OCI-LY3 (cell line): ENCODE measurements around the gene MRPL10.

Source experiments
- H2AFZ ChIP-seq: fragments of 200-600, 300-600 bp; shearing (Covaris generic); 2 replicates; pipeline ENCODE4 v1.6.0; 2014; ENCODE audit warnings: antibody characterized with exemption, low read depth, low read length
- H3K27ac ChIP-seq: fragments of 200-600, 300-600 bp; sonication (generic); 2 replicates; pipeline ENCODE4 v1.5.1; 2014; ENCODE audit warnings: mild to moderate bottlenecking, low read length, moderate library complexity, mixed read lengths
- H3K27me3 ChIP-seq: fragments of 200-600, 300-600 bp; sonication (generic); 2 replicates; pipeline ENCODE4 v1.6.1; 2014; ENCODE audit warnings: low read depth, low read length, mixed read lengths
- H3K36me3 ChIP-seq: fragments of 200-600, 300-600 bp; sonication (generic); replicated peaks from 2 replicates; pipeline ENCODE3; 2014; ENCODE audit warnings: low read depth, low read length, mixed read lengths
- H3K4me1 ChIP-seq: fragments of 300-600, 200-600 bp; sonication (generic); 2 replicates; pipeline ENCODE4 v1.6.1; 2014; ENCODE audit warnings: low read length, mixed read lengths
- H3K4me2 ChIP-seq: fragments of 200-600, 300-600 bp; sonication (generic); 2 replicates; pipeline ENCODE4 v1.6.1; 2014; ENCODE audit warnings: low read length, mixed read lengths
- H3K4me3 ChIP-seq: fragments of 300-600, 200-600 bp; sonication (generic); 2 replicates; pipeline ENCODE4 v1.5.1; 2014; ENCODE audit warnings: antibody characterized with exemption, mild to moderate bottlenecking, low read length, moderate library complexity
- H3K79me2 ChIP-seq: fragments of 300-600, 200-600 bp; shearing (Covaris generic); 2 replicates; pipeline ENCODE4 v1.6.1; 2014; ENCODE audit warnings: mild to moderate bottlenecking, low read length, mixed read lengths
- H3K9ac ChIP-seq: fragments of 300-600, 200-600 bp; shearing (Covaris generic); 2 replicates; pipeline ENCODE4 v1.6.0; 2014; ENCODE audit warnings: mild to moderate bottlenecking, low read length, moderate library complexity
- H3K9me3 ChIP-seq: fragments of 200-600, 300-600 bp; shearing (Covaris generic); 2 replicates; pipeline ENCODE4 v1.6.1; 2014; ENCODE audit warnings: low read length, mixed read lengths; ENCODE audit not compliant: insufficient read depth
- H4K20me1 ChIP-seq: fragments of 200-600, 300-600 bp; sonication (generic); 2 replicates; pipeline ENCODE4 v1.6.1; 2016; ENCODE audit warnings: low read length, mixed read lengths; ENCODE audit not compliant: insufficient read depth
- EZH2phosphoT487 ChIP-seq: fragments of 200-600 bp; shearing (Covaris generic); IDR thresholded peaks from 2 replicates; pipeline ENCODE4 v1.6.1; 2018; ENCODE audit warnings: antibody characterized with exemption, mixed run types, low read depth
- TF ChIP-seq, protein P1 (sequence below): fragments of 200-600, 300-600 bp; sonication (generic); IDR thresholded peaks from 2 replicates; pipeline ENCODE4 v1.5.1; 2014; ENCODE audit warnings: antibody characterized with exemption, low read length, low read depth

The MRPL10 gene

DNA sequence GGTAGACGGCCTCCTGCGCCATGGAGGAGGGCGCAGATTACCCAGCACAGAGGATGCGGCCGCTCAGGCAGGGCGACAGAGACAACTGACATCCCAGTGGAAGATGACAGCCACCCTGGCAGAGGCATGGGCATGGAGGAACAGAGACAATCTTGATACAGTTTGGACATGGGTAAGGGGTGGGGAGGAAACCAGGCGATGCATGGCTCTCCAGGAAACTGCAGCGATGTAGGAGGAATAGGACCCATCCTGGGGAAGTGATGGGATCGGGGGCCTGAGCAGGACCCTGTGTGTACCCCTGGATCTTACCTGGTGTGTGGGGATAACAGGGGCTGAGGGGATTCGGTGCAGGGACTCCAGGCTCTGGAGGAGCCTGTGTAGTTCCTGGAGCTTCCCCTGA lies 14.4 kb downstream of the MRPL10 start:
- Histone ChIP-seq H3K27ac (no peak overlapping the region), H3K36me3 (no peaks in the 10 kb centered on the region)
- TF ChIP-seq, protein P1, sequence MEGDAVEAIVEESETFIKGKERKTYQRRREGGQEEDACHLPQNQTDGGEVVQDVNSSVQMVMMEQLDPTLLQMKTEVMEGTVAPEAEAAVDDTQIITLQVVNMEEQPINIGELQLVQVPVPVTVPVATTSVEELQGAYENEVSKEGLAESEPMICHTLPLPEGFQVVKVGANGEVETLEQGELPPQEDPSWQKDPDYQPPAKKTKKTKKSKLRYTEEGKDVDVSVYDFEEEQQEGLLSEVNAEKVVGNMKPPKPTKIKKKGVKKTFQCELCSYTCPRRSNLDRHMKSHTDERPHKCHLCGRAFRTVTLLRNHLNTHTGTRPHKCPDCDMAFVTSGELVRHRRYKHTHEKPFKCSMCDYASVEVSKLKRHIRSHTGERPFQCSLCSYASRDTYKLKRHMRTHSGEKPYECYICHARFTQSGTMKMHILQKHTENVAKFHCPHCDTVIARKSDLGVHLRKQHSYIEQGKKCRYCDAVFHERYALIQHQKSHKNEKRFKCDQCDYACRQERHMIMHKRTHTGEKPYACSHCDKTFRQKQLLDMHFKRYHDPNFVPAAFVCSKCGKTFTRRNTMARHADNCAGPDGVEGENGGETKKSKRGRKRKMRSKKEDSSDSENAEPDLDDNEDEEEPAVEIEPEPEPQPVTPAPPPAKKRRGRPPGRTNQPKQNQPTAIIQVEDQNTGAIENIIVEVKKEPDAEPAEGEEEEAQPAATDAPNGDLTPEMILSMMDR: no peak
- no peak for TF ChIP-seq EZH2phosphoT487

GRCh38 chr17:47816111-47816735 lies 15.1 kb downstream of the MRPL10 start:
- Histone ChIP-seq H3K27ac (no peak overlapping the region), H3K9me3 (no peaks in the 10 kb centered on the region), H3K4me3 (no peak overlapping the region), H3K79me2 (no peaks in the 10 kb centered on the region), H2AFZ (no peak overlapping the region), H3K9ac (no peak overlapping the region), H3K27me3 (no peaks in the 10 kb centered on the region), H4K20me1 (no peaks in the 10 kb centered on the region), H3K4me2 (no peak overlapping the region), H3K36me3 (no peaks in the 10 kb centered on the region), H3K4me1 (peaks cover 12% of the 10 kb centered on the region; the same call in 1 of the 2 replicates)
- TF ChIP-seq EZH2phosphoT487: no peak
- TF ChIP-seq, protein P1: no peak

More for the DNA sequence above, 14.4 kb downstream of the MRPL10 start:
- Histone ChIP-seq H3K27me3 (no peaks in the 10 kb centered on the region), H3K9ac (no peak overlapping the region), H3K4me1 (peaks cover 14% of the 10 kb centered on the region), H3K79me2 (no peaks in the 10 kb centered on the region), H3K4me2 (no peak overlapping the region), H3K9me3 (no peaks in the 10 kb centered on the region), H2AFZ (no peak overlapping the region), H3K4me3 (no peak overlapping the region), H4K20me1 (no peaks in the 10 kb centered on the region)

GRCh38 chr17:47815106-47815918 lies 16.0 kb downstream of the MRPL10 start:
- TF ChIP-seq EZH2phosphoT487: no peak
- TF ChIP-seq, protein P1: no peak
- Histone ChIP-seq H3K79me2 (no peaks in the 10 kb centered on the region), H3K4me2 (no peak overlapping the region)

GRCh38 chr17:47813512-47814031 lies 17.8 kb downstream of the MRPL10 start:
- no peak overlapping the region for H3K27ac ChIP-seq
- H3K9ac ChIP-seq: no peak overlapping the region
- H4K20me1 ChIP-seq: no peaks in the 10 kb centered on the region
- H3K36me3 ChIP-seq: no peaks in the 10 kb centered on the region
- H3K4me3 ChIP-seq: no peak overlapping the region
- TF ChIP-seq EZH2phosphoT487: no peak
- TF ChIP-seq, protein P1: no peak
- H3K4me2 ChIP-seq: no peak overlapping the region
- no peaks in the 10 kb centered on the region for H3K4me1 ChIP-seq
- H3K27me3 ChIP-seq: no peaks in the 10 kb centered on the region
- no peaks in the 10 kb centered on the region for H3K9me3 ChIP-seq
- no peaks in the 10 kb centered on the region for H3K79me2 ChIP-seq
- H2AFZ ChIP-seq: no peak overlapping the region

More at GRCh38 chr17:47815106-47815918, 16.0 kb downstream of the MRPL10 start:
- Histone ChIP-seq H2AFZ (no peak overlapping the region), H3K4me3 (no peak overlapping the region), H3K4me1 (peaks cover 4% of the 10 kb centered on the region; the same call in 1 of the 2 replicates), H3K9ac (no peak overlapping the region), H3K27ac (no peak overlapping the region), H4K20me1 (no peaks in the 10 kb centered on the region), H3K9me3 (no peaks in the 10 kb centered on the region), H3K27me3 (no peaks in the 10 kb centered on the region), H3K36me3 (no peaks in the 10 kb centered on the region)
